Stimulated activated CD4-positive, alpha-beta T cell treated with anti-CD3 and anti-CD28 coated beads, Interleukin-1b, Interleukin-23, amount 100 ng/mL, for 48 hours (primary cell): ENCODE measurements around the gene SLCO3A1.
"Not testable (repeated sequence)": the region's sequence is repeated elsewhere in the genome, so short reads cannot be mapped to it uniquely, and the experiment has no call there.

Experiments used
- DNase-seq: peaks from one replicate; pipeline ENCODE4 v3.0.0-alpha.2; 2020

SLCO3A1 gene

DNA sequence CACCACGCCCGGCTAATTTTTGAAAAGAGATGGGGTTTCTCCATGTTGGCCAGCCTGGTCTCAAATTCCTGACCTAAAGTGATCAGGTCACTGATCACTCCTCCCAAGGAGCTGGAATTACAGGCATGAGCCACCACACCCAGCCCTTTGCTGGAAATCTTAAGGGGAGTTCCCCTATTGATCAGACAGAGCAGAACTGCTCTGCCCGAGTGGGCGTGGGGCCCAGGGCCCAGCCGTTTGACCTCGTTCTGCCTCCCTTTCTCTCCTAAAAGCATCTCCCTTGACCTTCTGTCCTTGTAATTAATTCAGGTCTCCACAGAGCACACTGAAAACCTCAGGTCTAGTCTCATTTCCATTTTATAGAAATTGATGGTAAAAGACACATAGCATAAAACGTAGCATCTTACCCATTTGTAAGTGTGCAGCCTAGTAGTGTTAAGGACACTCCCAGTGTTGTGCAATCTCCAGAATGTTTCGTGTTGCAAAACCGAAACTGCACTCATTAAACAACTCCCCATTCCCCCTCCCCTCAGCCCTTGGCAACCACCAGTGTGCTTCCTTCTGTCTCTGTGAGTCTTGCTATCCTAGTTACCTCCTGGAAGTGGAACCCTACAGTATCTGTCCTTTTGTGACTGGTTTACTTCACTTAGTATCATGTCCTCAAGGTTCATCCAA, 89.3 kb downstream of the SLCO3A1 start:
- DNase-seq = peak; percentile 27

DNA sequence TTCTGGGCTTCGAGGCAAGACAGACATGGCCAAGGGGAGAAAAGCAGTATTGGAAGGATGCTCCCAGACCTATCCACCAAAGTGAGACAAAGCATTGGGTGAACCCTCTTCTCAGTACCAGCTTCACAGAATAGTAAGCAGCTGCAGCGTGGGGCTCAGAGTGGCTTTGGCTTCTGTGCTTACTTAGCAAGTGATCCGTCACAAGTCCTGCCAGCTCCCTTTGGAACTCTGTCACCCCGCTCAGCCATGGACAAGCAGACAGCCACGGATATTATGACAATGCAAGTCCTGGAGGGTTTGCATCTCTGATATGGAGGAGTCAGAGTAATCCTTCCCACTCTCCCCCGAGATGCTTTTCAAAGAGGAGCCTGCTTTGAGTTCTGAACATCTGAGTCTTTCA, 90.8 kb downstream of the SLCO3A1 start:
- no peak for DNase-seq

GRCh38 chr15:91945385-91945784, 91.9 kb downstream of the SLCO3A1 start:
- DNase-seq = no peak

DNA sequence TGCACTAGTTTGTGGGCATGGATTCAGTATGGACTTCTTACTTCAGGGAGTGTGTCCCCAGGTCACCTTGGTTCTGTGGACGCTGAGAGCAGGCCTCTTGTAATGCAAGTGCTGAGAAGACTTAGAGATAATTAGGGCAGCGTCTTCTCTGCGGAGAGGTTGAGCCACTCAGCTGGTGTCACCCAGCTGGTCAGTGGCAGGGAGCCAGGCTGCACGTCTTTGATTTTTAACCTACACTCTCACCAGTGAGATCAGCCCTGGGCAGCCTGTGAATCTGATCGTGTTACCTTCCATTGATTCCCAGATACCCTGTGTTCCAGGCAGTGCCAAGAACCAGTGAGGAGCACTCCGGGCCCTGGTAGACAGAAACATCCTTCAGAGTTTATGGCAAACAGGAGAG, 92.6 kb downstream of the SLCO3A1 start:
- DNase-seq = no peak

DNA sequence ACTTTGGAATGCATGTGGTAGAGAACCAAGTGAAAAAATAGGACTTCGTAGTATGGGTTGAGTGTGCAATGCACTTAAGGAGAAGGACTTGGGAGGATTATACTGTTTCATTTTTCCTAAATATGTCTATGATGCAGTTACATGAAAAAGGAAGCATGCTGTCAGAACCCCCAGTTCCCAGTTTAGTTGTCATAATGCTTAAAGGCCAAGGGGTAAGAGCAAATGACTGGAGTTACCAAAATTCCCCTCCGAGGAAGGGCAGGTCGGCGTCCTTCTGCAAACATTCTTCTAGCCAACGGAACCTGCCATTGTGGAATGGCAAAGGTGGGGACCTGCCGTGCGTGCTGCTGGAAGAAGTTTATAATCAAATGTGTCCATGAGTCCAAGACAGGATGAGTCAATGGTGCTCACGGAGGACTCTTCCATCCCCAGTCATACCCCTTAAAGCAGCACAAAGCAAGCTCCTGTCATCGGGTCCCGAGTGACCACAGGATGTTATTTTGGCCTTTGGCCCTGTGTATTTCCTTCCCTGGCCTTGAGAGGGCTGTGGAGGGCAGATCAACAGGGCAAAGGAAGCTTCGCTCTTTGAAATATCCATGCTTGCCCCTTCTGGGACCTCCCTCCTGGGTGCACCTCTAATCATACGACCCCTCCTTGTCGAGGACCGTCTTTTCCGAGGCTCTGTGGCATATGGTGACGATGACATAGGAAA, 93.2 kb downstream of the SLCO3A1 start:
- no peak for DNase-seq

GRCh38 chr15:91947293-91947679, 93.8 kb downstream of the SLCO3A1 start:
- no peak for DNase-seq

DNA sequence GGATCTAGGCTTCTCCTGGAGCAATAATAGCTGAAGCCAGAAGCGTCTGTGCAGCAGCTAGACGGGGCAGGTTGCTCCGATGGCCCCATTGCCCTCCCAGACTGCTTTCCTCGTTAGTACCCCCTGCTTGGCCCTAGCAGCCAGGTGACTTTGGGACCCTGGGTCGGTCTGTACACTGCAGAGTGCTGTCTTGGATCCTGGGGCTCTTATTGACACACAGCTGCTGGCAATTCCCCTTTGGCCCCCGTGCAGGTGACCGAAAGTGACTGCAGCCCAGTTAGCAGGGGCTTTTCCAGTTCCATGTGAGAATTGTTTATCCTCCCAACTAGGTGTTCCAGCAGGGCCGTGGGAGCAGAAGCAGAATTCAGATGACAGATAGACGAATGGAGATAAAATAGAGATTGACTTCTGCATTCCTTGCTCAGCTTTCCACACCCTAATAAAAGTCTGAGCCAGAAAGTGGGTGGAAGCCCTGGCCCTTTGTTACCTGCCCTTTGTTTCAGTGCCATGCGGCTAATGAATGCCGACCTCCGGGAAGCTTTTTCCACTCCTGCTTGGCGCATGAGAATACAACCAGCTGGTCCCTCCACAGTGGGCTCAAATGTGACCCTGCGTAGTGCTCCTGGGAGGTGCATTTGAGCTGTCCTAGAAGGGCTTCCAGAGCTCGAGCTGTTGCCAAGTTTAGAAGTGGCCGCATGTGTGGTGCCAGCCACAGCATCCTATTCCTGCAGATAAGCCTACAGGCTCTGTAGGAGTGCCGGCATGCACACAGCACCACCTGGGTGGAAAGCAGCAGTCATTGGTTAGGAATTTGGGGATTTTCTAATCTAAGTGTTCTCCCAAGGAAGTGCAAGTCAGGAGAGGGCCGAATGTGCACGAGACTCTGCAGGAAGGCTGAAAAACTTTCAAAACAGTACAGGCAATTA, 94.4 kb downstream of the SLCO3A1 start:
- DNase-seq = no peak

DNA sequence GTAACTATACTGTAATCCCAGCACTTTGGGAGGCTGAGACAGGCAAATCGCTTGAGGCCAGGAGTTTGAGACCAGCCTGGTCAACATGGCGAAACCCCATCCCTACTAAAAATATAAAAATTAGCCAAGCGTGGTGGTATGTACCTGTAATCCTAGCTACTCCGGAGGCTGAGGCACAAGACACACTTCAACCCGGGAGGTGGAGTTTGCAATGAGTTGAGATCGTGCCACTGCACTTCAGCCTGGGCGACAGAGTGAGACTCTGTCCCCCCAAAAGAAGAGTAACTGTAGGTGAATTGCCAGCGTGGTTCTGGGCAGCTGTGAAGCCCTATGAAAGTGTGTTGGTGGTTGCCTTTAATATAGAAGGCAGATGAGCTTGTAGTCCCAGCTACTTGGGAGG, 95.9 kb downstream of the SLCO3A1 start:
- no peak for DNase-seq

DNA sequence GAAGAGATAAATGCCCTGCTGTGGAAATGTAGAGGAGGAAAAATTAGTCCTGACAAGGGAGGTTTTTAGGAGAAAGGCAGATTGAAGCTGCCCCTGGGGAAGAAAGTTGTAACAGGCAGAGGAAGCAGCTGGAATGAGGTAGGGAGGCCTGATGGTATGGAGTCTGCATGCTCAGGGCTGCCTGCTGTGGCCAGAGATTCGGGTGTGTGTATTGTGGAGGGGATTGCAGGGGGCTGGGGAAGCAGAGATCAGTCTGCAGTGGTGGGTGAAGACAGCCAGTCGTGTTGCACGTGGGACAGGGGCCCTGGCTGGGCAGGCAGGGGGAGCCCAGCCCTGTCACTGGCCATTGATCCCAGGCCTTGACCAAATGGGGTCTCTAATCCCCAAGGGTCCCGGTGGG, 96.5 kb downstream of the SLCO3A1 start:
- no peak for DNase-seq

- DNase-seq = no peak
Measured at GRCh38 chr15:91950631-91951329, 97.3 kb downstream of the SLCO3A1 start.

- DNase-seq = no peak
Measured at GRCh38 chr15:91952216-91952615, 98.7 kb downstream of the SLCO3A1 start.

DNA sequence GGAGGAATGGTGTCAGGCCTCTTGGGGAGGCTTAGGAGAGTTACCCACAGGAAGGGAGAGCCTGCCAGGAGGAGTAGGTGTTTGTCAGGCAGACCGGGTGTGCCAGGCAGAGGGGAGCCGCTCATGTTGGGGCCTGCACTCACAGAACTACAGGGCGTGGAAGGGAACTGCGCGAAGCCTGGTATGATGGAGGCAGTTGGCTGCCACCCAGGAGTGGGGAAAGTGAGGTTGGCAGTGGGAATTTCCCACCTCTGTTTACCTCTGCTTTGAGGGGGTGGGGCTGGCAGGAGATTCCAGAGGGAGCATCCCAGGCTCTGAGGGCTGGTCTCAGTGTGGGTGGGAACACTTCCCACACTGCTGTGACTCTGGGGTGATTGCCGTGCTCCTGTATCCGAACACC, 99.9 kb downstream of the SLCO3A1 start:
- DNase-seq = no peak

- no peak for DNase-seq
Measured at GRCh38 chr15:91954292-91954691, 100.8 kb downstream of the SLCO3A1 start.

GRCh38 chr15:91956026-91956723, 102.7 kb downstream of the SLCO3A1 start:
- DNase-seq = no peak

DNA sequence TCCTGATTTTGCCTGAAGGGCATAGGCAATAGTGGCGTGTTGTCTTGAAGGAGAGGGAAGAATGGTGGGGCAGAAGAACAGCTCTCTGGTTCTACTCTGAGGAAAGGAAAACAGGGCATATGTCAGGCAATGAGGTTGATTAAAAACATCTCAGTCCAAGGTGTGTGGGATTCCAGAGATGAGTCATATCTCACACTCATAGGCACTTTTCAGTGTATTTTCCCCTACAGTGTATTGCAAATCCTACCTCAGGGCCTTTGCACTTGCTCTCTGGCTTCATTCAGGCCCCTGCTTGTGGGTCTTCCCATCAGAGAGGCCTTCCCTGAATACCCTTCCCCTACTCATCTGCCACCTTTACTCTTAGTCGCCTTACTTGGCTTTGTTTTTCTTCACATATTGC, 107.8 kb downstream of the SLCO3A1 start:
- no peak for DNase-seq

DNA sequence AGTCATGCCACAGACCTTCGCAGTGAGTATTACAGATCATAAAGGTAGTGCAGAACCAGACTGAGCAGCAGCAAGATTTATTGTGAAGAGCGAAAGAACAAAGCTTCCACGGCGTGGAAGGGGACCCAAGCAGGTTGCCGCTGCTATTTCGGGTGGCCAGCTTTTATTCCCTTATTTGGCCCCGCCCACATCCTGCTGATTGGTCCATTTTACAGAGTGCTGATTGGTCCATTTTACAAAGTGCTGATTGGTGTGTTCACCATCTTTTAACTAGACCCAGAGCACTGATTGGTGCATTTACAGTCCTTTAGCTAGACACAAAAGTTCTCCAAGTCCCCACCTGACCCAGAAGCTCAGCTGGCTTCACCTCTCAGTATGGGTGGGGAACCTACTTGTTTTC, 110.2 kb downstream of the SLCO3A1 start:
- not testable (repeated sequence) for DNase-seq

- no peak for DNase-seq
Measured at GRCh38 chr15:91965501-91966193, 112.1 kb downstream of the SLCO3A1 start.

- DNase-seq = no peak
Measured at GRCh38 chr15:91966194-91966552, 112.7 kb downstream of the SLCO3A1 start.

DNA sequence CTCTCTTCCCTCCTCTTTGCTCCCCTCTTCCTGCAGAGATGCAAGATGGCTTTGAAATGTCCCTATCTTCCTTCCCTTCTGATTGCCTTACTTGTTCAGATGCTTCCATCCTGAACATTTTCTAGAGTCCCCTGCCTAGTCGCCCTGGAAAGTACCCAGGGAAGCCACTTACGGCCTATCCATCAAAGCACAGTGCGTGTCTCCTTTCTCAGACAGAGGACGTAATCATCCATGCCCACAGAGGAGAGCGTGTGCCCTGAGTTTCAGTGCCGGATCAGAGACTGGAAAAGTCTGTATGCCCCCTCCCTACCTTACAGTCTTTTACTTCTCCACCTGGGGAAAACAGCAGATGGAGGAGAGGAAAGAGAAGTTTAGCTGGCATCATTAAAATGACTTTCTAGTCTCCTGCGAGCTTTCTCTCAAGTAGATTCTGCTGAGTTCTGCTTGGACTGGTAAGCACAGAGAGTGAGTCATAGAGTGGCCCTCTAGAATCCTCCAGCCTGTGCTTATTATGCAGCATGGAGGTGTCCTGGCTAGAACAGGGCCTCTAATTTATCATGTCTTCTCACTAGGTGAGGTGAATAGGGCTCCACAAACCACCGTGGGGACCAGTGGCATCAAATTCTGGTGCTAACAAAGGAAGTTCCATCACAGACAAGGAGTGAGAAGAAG, 114.6 kb downstream of the SLCO3A1 start:
- no peak for DNase-seq

GRCh38 chr15:91968610-91969009, 115.1 kb downstream of the SLCO3A1 start:
- no peak for DNase-seq

DNA sequence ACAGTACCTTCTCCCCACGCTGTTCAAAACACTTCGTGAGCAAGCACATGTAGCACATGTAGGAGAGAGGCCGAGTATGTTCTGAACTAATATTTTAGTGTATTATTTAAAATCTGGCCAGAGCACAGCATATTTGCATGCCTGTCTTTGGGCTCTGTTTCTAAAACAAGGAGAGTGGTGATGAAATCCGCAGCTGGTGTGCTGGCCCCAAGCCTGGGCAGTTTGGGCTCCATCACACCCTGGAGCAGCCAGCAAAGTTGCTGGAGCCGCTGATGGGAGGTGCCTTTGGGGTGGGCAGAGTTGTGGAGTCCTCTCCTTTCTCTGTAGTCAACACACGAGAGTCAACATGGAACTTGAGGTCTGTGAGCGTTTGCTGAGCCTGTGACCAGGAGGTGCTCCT, 116.6 kb downstream of the SLCO3A1 start:
- DNase-seq = no peak
